Measurements from ENCODE around the gene UBE2O. TPM values are rescaled to one million over a fixed set of nuclear protein-coding genes. Genes with fewer than 3 reads are reported as not detected.

The UBE2O gene
- total RNA-seq, 2 donors from 2014 or later, result 45.4 to 46.5 TPM

DNA sequence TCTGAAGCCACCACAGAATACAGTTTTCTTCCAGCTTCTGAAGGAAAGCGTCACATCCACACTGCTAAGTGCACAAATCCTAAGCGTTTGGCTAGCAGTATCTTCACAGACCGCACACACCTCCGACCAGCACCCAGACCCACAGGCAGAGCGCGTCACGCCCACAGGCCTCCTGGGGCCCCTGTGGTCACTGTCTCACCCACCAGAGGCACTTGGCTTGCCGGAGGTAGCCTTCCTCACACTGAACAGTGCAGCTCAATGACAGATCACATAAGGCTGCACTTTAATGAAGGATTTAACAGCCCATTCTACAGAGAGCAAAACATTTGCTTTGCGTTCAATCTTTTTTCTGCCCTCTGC lies 47.4 kb downstream of the UBE2O start:
- no peak for DNase-seq
- Histone ChIP-seq H3K9ac (ENCODE audit: extremely low read depth, low read length, poor library complexity, severe bottlenecking) (no peak overlapping the region), H3K27ac (ENCODE audit: low read depth, low read length) (no peak overlapping the region), H3K36me3 (ENCODE audit: control insufficient read depth, insufficient read depth, low read length) (peaks cover 34% of the 10 kb centered on the region), H3K4me3 (ENCODE audit: low read length) (no peak overlapping the region), H3K4me1 (ENCODE audit: control insufficient read depth, insufficient read depth, low read length) (no peaks in the 10 kb centered on the region), H3K9me3 (ENCODE audit: control insufficient read depth, low read length) (no peaks in the 10 kb centered on the region), H3K27me3 (ENCODE audit: control insufficient read depth, insufficient read depth, low read length, poor library complexity, severe bottlenecking) (no peaks in the 10 kb centered on the region)
- TF ChIP-seq, protein P1, sequence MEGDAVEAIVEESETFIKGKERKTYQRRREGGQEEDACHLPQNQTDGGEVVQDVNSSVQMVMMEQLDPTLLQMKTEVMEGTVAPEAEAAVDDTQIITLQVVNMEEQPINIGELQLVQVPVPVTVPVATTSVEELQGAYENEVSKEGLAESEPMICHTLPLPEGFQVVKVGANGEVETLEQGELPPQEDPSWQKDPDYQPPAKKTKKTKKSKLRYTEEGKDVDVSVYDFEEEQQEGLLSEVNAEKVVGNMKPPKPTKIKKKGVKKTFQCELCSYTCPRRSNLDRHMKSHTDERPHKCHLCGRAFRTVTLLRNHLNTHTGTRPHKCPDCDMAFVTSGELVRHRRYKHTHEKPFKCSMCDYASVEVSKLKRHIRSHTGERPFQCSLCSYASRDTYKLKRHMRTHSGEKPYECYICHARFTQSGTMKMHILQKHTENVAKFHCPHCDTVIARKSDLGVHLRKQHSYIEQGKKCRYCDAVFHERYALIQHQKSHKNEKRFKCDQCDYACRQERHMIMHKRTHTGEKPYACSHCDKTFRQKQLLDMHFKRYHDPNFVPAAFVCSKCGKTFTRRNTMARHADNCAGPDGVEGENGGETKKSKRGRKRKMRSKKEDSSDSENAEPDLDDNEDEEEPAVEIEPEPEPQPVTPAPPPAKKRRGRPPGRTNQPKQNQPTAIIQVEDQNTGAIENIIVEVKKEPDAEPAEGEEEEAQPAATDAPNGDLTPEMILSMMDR (conservative IDR thresholded peaks at IDR 0.05), result no peak
- Mint-ChIP-seq H3K4me1 (no peaks in the 10 kb centered on the region), H3K9me3 (no peaks in the 10 kb centered on the region), H3K36me3 (ENCODE audit: low read depth) (peaks cover 46% of the 10 kb centered on the region), H3K27ac (no peak overlapping the region), H3K4me3 (no peak overlapping the region), H3K27me3 (ENCODE audit: insufficient read depth) (no peaks in the 10 kb centered on the region)
- 94 to 98% methylated on average over 8 to 9 of the region's 9 CpGs for WGBS, 2 experiments (ENCODE audit: insufficient coverage in 1 of 2, insufficient read length in 1 of 2)

DNA sequence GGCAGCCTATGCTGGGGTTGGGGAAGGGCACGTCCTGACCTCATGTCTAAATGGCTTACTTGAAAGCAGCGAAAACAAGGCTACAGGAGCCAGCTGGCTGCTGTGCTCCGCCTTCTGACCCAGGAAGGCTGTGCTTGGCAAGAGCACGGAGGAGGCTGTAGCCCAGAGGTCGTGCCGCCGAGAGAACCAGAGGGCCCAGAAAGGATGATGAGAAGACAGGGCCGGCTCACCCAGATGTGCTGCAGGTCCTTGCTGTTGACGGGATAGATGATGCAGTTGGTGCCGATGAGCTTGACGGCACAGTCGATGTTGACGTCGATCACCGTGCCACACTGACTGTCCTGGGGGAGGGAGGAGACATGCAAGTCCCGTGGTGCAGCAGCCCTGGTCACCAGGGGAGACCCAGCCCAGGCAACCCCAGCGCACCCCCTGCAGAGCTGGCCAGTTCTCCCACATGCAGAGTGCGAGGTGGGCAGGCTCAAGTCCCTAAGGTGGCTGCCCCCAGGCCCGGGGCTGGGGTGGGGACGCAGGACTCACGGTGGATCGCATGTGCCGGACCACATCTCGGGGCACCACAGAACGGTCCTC lies 47.9 kb downstream of the UBE2O start:
- TF ChIP-seq, protein P1 (conservative IDR thresholded peaks at IDR 0.05), result no peak
- Mint-ChIP-seq H3K9me3 (no peaks in the 10 kb centered on the region), H3K4me1 (no peaks in the 10 kb centered on the region), H3K27ac (no peak overlapping the region), H3K36me3 (ENCODE audit: low read depth) (peaks cover 46% of the 10 kb centered on the region), H3K27me3 (ENCODE audit: insufficient read depth) (no peaks in the 10 kb centered on the region), H3K4me3 (no peak overlapping the region)
- H3K27me3 ChIP-seq (ENCODE audit: control insufficient read depth, insufficient read depth, low read length, poor library complexity, severe bottlenecking), result no peaks in the 10 kb centered on the region
- no peak overlapping the region for H3K27ac ChIP-seq (ENCODE audit: low read depth, low read length)
- WGBS, 2 experiments (ENCODE audit: insufficient coverage in 1 of 2, insufficient read length in 1 of 2), result 96 to 97% methylated on average over 23 to 25 of the region's 25 CpGs
- DNase-seq, result no peak
- no peaks in the 10 kb centered on the region for H3K9me3 ChIP-seq (ENCODE audit: control insufficient read depth, low read length)
- H3K36me3 ChIP-seq (ENCODE audit: control insufficient read depth, insufficient read depth, low read length), result peaks cover 40% of the 10 kb centered on the region
- H3K9ac ChIP-seq (ENCODE audit: extremely low read depth, low read length, poor library complexity, severe bottlenecking), result no peak overlapping the region
- no peak overlapping the region for H3K4me3 ChIP-seq (ENCODE audit: low read length)
- no peaks in the 10 kb centered on the region for H3K4me1 ChIP-seq (ENCODE audit: control insufficient read depth, insufficient read depth, low read length)

DNA sequence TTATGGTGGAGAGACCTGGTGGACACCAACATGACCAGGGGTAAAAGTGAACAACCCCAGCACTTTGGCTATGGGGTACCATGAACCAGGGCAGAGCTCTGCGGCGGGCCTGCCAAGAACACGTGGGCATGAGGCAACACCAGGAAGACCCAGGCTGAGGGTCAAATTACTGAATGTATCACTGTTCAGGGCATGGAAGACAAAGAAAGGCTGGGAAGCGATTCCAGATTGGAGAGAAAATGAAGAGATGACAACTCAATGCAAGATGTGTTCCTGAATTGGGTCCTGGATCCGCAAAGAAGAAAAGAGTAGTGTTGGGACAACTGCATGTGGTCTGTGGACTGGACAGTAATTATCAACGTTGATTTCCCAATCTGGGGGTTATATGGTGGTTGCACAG lies 48.7 kb downstream of the UBE2O start:
- Mint-ChIP-seq H3K9me3 (no peaks in the 10 kb centered on the region), H3K27me3 (ENCODE audit: insufficient read depth) (no peaks in the 10 kb centered on the region), H3K4me1 (no peaks in the 10 kb centered on the region), H3K27ac (no peak overlapping the region), H3K4me3 (no peak overlapping the region), H3K36me3 (ENCODE audit: low read depth) (peaks cover 50% of the 10 kb centered on the region)
- WGBS, 2 experiments (ENCODE audit: insufficient coverage in 1 of 2, insufficient read length in 1 of 2), result 89 to 92% methylated on average over 6 of the region's 6 CpGs
- Histone ChIP-seq H3K36me3 (ENCODE audit: control insufficient read depth, insufficient read depth, low read length) (peaks cover 42% of the 10 kb centered on the region), H3K4me3 (ENCODE audit: low read length) (no peak overlapping the region), H3K9me3 (ENCODE audit: control insufficient read depth, low read length) (no peaks in the 10 kb centered on the region), H3K27ac (ENCODE audit: low read depth, low read length) (no peak overlapping the region), H3K9ac (ENCODE audit: extremely low read depth, low read length, poor library complexity, severe bottlenecking) (no peak overlapping the region), H3K27me3 (ENCODE audit: control insufficient read depth, insufficient read depth, low read length, poor library complexity, severe bottlenecking) (no peaks in the 10 kb centered on the region), H3K4me1 (ENCODE audit: control insufficient read depth, insufficient read depth, low read length) (no peaks in the 10 kb centered on the region)
- TF ChIP-seq, protein P1 (conservative IDR thresholded peaks at IDR 0.05), result no peak
- no peak for DNase-seq

Data from endodermal cell (in vitro differentiated cells).